GM20431 (cell line): Measurements from ENCODE around the gene PHC3.
"Not testable (repeated sequence)": the region's sequence is repeated elsewhere in the genome, so short reads cannot be mapped to it uniquely, and the experiment has no call there.

Experiments
- in situ Hi-C: fragments of 300-500 bp; cut with MseI, MboI; formaldehyde crosslinking; loops from one replicate; pipeline ENCODE4 v1.15.0; 2020; ENCODE audit warnings: low sequenced_read_pairs; ENCODE audit not compliant: unreplicated experiment

Gene PHC3

GRCh38 chr3:170142373-170142772 is 39.2 kb downstream of the PHC3 start:
- in situ Hi-C loops, result no loop called here

DNA sequence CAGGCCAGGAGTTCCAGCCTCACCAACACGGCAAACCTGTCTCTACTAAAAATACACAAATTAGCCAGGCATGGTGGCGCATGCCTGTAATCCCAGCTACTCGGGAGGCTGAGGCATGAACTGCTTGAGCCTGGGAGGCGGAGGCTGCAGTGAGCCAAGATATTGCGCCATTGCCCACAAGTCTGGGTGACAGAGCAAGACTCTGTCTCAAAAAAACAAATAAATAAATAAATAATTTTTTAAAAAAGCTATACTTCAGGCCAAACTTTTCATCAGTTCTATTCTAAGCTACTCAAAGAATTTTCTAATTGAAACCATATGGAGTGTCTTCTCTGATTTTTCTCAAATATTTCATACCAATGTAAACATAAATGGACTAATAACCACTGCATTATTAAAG is 43.5 kb downstream of the PHC3 start:
- in situ Hi-C loops, result no loop called here

DNA sequence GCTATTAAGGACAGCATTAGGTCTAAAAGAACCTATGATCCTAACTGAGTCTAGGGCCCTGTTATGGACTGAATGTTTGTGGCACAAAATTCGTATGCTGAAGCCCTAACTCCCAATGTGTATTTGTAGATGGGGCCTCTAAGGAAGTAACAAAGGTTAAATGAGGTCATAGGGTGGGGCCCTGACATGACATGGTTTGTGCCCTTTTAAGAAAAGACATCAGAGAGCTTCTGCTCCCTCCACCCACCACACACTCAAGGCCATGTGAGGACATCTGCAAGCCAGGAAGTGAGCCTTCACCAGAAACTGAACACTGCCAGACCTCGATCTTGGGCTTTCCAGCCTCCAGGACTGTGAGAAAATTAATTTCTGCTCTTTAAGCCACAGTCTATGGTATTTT is 49.2 kb downstream of the PHC3 start:
- in situ Hi-C loops, result no loop called here

DNA sequence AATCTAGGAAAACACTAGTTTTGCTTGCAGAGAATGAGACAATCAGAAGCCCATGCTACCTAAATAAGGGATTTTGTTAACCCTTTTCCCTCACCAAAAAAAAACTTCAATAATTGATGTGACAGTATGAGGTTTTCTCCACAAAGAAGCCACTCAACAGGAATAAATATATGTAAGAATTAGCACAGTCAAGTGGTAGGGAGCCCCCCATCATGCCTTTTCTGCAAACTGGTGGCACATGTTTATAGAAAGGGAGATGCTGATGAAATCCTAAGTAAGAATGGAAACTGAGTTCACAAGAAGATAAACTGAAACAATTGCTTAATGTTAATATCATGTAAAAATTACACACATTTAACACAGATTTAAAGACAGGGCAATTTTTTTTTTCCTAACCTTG is 51.0 kb downstream of the PHC3 start:
- in situ Hi-C loops, result no loop called here

DNA sequence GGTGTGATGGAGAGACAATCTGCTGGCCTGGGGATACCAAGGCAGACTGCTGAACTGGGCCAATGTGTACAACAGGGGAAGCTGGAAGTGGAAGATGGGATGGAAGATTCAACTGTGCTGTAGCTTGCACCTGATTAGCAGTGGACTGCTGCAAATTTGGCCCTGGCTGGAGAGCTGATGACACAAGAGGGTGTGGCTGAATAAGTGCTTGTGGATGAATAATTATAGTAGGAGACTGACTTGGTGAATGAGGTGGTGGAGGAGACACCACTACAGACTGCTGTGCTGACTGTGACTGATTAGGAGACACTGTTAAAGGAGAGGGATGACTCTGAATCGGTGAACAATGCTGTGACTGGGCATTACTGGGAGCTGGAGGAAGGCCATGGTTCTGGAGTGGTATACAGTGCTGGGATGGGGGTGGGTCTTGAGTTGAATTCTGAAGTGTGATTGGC is 52.5 kb downstream of the PHC3 start:
- in situ Hi-C loops, result no loop called here

GRCh38 chr3:170128259-170128976 is 53.1 kb downstream of the PHC3 start:
- in situ Hi-C loops, result no loop called here

GRCh38 chr3:170117134-170117533 is 64.4 kb downstream of the PHC3 start:
- in situ Hi-C loops, result no loop called here

DNA sequence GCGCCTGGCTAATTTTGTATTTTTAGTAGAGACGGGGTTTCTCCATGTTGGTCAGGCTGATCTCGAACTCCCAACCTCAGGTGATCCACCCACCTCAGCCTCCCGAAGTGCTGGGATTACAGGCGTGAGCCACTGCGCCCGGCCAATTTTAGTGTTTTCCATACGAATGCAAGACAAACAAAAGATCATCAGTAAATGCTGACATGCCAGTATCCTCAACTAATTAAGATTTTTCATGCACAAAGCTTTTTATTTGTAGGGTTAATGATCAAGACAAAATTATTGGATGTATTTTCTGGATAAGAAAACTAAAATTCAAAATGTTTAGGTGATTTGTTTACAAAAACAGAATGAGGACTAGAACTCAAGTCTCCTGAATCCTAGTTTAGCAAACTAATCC is 67.4 kb downstream of the PHC3 start:
- in situ Hi-C loops, result not testable (repeated sequence)

DNA sequence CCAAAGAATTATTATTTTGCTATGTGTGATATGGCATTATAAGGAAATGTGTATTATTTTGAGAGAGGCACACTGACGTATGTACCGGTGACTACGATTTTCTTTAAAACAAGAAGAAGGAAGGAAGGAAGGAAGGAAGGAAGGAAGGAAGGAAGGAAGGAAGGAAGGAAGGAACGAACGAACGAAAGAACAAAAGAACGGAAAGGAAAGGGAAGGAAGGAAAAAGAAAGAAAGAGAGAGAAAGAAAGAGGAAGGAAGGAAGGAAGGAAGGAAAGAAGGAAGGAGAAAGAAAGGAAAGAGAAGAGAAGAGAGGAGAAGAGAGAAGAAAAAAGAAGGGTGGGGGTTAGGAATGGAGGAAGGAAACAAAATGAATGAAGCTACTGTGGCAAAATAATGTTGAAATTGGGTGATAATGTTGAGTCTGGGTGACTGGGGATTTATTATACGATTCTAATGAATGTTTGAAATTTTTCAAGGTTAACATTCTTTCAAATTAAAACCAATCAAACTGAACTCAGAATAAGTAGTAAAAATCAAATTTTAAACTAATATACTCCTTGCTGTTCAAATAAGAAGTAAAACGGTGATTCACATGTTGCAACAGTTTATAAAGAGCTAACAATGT is 70.3 kb downstream of the PHC3 start:
- in situ Hi-C loops, result no loop called here

DNA sequence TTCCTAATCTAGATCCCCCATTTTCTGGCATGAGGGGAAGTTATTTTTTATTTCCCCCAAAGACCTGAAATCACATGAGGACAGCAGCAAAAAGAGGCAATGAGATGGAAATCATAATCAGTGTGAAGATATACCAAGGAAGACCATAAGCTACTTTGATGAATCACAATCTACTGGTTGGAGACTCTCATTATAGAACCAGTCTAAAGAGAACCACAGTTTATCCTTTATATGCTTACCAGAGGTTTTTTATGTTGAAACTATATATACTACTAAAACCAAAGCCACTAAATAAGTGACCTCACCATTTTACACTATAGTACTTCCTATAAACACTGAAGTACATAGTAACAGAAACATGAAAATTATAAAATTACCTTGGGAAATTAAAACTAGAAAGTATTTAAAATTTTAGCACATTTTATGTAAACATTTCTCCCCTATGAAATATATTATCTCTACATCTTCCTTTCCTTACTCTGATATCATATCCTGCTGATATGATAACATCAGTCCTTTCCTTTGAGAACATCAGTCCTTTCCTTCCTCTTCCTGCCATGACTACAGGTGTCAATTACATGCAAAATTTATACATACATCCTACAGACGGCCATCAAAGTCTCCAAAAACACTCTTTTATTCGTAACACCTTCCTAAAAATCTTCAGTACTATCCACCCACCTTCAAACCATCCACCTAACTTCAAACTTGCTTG is 71.8 kb downstream of the PHC3 start:
- in situ Hi-C loops, result no loop called here

GRCh38 chr3:170108955-170109354 is 72.6 kb downstream of the PHC3 start:
- in situ Hi-C loops, result no loop called here

DNA sequence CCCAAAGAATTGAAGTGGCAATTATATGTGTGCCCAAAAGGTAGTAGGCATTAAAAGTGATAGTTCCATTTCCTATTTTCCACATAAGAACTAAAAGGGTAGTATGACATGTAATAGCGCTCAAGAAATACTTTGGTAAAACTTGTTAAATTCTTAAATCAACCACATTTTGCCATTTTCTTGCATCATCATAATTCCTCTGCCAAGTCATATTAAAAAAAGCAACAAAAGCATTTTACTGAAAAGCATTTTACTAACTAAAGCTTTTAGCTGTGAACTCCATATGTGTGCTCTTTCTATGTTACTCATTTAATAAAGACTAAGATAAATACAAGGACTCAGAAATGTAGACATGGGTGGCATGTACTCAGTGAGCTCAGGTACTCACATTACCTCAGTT is 73.6 kb downstream of the PHC3 start:
- in situ Hi-C loops, result no loop called here

DNA sequence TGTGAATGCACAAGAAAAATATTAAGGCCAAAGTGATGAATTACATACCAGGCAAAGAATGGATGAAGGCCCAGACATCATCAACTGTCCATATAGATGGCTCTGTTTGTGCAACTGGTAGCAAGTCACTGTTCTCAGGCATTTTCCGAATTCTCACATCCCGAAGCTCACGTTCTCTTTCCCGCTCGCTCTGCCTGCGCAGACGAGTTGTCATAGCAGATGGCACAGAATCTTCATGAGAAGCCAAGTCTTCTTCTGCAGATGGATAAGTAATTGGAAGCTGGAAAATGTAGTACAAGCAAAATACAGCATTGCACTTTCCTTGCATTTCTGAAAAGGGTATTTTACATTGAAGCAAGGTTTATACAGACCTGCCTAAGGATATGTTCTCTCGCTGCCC is 79.1 kb downstream of the PHC3 start:
- in situ Hi-C loops, result no loop called here

DNA sequence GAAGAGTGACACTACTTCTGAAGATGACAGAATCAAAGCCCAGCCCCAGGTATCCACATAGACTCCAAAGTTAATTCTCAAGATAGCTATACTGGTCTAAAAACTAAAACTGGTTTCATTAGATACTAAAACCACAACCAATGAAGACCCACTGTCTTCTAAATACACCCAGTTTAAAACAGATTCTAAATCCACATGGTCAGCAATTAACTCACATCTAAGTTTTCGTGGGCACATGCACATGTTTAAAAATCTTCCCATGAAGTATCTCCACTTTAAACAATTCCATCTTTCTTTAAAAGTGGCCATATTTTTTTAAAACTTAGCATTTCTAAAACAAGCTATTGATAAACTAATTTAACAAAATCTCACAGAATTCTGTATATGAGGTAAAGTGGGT is 80.6 kb downstream of the PHC3 start:
- in situ Hi-C loops, result no loop called here

DNA sequence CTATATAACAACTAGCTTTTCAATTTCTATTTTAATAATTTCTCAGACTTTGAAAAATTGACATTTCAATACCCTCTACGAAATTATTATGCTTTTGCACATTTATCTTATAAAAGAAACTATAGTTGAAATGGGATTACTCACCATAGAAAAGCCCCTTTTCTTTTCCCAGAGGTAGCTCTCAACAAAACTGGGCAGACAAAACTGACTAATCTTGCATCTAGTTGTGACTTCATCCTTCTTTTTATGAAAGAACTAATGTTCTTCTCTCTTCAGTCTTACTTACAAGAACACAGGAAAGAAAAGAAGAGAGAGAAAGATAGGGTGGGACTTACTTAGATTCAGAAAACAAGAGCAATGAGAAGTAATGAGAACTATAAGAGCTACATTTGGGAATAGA is 82.8 kb downstream of the PHC3 start:
- in situ Hi-C loops, result no loop called here

DNA sequence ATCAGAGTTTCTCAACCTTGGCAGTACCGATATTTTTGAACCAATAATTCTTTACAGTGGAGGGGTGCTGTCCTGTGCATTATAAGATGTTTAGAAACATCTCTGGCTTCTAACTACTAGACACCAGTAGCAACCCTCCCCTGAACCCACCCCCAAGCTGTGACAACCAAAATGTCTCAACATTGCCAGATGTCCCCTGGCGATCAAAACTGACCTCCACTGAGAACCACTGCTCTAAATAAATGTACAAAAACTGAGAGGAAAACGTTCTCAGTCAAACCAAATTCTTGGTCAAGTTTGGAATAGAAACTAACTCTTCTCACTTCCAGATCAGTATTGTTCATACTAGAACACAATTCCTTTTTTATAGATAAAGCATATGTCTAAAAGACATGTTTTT is 85.2 kb downstream of the PHC3 start:
- in situ Hi-C loops, result no loop called here

DNA sequence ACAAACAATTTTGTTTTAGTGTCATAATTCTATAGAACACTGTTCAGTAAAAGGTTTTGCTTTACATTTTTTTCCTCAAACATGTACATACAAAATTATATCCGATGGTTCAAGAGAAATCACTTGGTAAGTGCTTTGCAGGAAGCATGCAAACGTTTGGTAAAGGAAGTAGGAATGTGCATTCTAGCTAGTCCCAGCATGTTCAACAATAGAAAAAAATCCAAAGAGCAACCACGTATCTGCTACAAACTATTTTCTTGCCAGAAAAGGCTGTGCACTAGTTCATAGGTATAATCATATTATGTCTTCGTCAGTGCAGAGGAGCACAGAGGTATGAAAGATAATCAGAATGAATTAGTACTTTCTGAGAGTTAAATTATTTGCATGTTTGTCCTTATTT is 85.8 kb downstream of the PHC3 start:
- in situ Hi-C loops, result no loop called here

- in situ Hi-C loops, result no loop called here
These were observed 88.6 kb downstream of the PHC3 start for GRCh38 chr3:170092907-170093306.

DNA sequence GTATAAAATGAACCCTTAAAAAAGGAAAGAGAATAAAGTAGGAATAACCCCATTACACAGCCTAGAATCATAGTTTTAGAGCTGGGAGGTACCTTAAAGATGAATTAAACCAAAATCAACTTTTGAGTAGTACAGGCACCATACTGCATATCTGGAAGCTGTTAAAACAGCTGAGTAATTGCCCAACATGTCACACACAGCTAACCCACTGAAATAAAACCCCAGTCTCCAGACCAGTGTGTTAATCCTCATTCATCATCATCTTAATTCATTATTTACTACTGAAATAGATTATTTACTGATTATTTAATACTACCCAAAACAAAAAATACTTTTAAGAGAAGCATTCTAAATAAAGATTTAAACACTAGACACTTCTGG is 90.9 kb downstream of the PHC3 start:
- in situ Hi-C loops, result no loop called here

GRCh38 chr3:170089862-170090600 is 91.5 kb downstream of the PHC3 start:
- in situ Hi-C loops, result no loop called here

DNA sequence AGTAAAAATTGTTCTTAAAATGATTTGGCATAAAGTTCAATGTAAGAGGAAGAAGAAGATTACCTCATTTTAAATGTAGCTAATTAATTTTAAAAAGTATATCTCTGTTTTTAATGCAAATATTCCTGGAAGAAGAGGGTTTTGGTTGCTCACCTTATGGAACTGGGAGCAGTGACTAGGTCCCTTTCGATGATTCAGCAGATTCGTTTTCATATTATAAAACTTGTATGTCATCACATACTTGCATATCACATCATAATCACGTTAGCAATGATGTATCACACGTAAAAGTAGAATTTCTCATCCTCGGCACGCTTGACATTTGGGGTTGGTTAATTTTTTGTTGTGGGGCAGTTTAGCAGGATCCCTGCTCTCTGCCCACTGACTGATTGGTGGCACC is 96.1 kb downstream of the PHC3 start:
- in situ Hi-C loops, result no loop called here
